Heart left ventricle (tissue), 13 donors: ENCODE data around the gene EHF.

Source experiments
- CTCF ChIP-seq, 12 donors: fragments of 200-600 bp; sonication (generic) in 4 of 12; IDR thresholded peaks; one replicate each; pipeline versions ENCODE4 v1.5.0 to v1.8.0; 2018 to 2022; ENCODE audit warnings: antibody characterized with exemption in 12 of 12, mild to moderate bottlenecking in 5 of 12
- POLR2A ChIP-seq, 2 donors: fragments of 450-650 bp; IDR thresholded peaks; one replicate each; pipeline ENCODE4 v1.6.1; 2017; ENCODE audit warnings: antibody characterized with exemption in 2 of 2, mild to moderate bottlenecking in 2 of 2, moderate library complexity in 2 of 2
- donor health status: ischemic (EF 13 %, LVEDD 7.1; RV severe dilation, severe dysfunction).
- donor health status: DM: no; HTN: yes; CAD: no.
- donor health status: DM: no; HTN: no; CAD: no.
- donor health status: ischemic (EF 25% LVEDD 6.9; RV normal size, moderate dysfunction).
- donor health status: ischemic (EF 25% LVEDD 5.7; RV mildly dilated, moderate dysfunction).
- donor health status: ischemic (EF 35%, LVEDD 5.7; RV mildly dilated, moderate dysfunction).
- donor health status: nonischemic (EF 11% LVEDD 7.7; RV severe dilation, severe dysfunction).
- donor health status: DM: yes; HTN: yes; CAD: no.
- donor health status: PGD.
- donor health status: ischemic (EF 29% LVEDD 5.4; RV normal size, mild dysfunction).
- donor health status: nonischemic (EF 23%, LVEDD 6.1; RV moderate dilation, normal function).

GRCh38 chr11:34583818-34584217 lies 37.1 kb upstream of the EHF start:
- TF ChIP-seq CTCF (IDR thresholded peaks at IDR 0.05) (no peak), POLR2A (IDR thresholded peaks at IDR 0.05) (no peak)
